DOHH2 (cell line): Measurements from ENCODE around the gene ACSL1.
"Not testable (repeated sequence)": the region's sequence is repeated elsewhere in the genome, so short reads cannot be mapped to it uniquely, and the experiment has no call there.

Source experiments
- H3F3A ChIP-seq: fragments of 200-600 bp; sonication (generic), shearing (Covaris generic); 2 replicates; pipeline ENCODE4 v1.6.0; 2016; ENCODE audit warnings: antibody characterized with exemption, mild to moderate bottlenecking; ENCODE audit not compliant: control insufficient read depth, insufficient read depth
- H3K27ac ChIP-seq: fragments of 200-600 bp; sonication (generic); 2 replicates; pipeline ENCODE4 v1.5.1; 2014; ENCODE audit warnings: low read depth, mild to moderate bottlenecking, low read length, moderate library complexity
- H3K27me3 ChIP-seq: fragments of 200-600 bp; sonication (generic); 2 replicates; pipeline ENCODE4 v1.6.1; 2014; ENCODE audit warnings: mild to moderate bottlenecking, low read length, mixed read lengths; ENCODE audit not compliant: control insufficient read depth
- H3K36me3 ChIP-seq: fragments of 200-600 bp; sonication (generic); 2 replicates; pipeline ENCODE4 v1.6.1; 2014; ENCODE audit warnings: mild to moderate bottlenecking, low read length, moderate library complexity, mixed read lengths; ENCODE audit not compliant: control insufficient read depth
- H3K4me1 ChIP-seq: fragments of 200-600 bp; sonication (generic); 2 replicates; pipeline ENCODE4 v1.6.1; 2014; ENCODE audit warnings: mild to moderate bottlenecking, low read length, mixed read lengths; ENCODE audit not compliant: control insufficient read depth
- H3K4me2 ChIP-seq: fragments of 200-600 bp; sonication (generic); 2 replicates; pipeline ENCODE4 v1.6.0; 2014; ENCODE audit warnings: mild to moderate bottlenecking, low read length, moderate library complexity
- H3K4me3 ChIP-seq: fragments of 200-600 bp; sonication (generic); 2 replicates; pipeline ENCODE4 v1.5.1; 2014; ENCODE audit warnings: mild to moderate bottlenecking, low read length, mixed read lengths
- H3K79me2 ChIP-seq: fragments of 200-600 bp; sonication (generic); 2 replicates; pipeline ENCODE4 v1.6.1; 2014; ENCODE audit warnings: mild to moderate bottlenecking, low read length, mixed read lengths; ENCODE audit not compliant: control insufficient read depth
- H3K9me2 ChIP-seq: fragments of 200-600 bp; sonication (generic); replicated peaks from 2 replicates; pipeline ENCODE4 v1.6.1; 2014; ENCODE audit warnings: mild to moderate bottlenecking, low read length, mixed read lengths; ENCODE audit not compliant: control insufficient read depth
- H3K9me3 ChIP-seq: fragments of 200-600 bp; sonication (generic); 2 replicates; pipeline ENCODE4 v1.6.1; 2014; ENCODE audit warnings: antibody characterized with exemption, low read length, mixed read lengths; ENCODE audit not compliant: control insufficient read depth, insufficient read depth
- H4K20me1 ChIP-seq: fragments of 200-600 bp; sonication (generic); 2 replicates; pipeline ENCODE4 v1.6.0; 2014; ENCODE audit warnings: low read depth, mild to moderate bottlenecking, antibody characterized with exemption, low read length, moderate library complexity; ENCODE audit not compliant: control insufficient read depth, insufficient read depth
- CTCF ChIP-seq: fragments of 200-600 bp; sonication (generic); IDR thresholded peaks from one replicate; pipeline ENCODE4 v1.5.1; 2014; ENCODE audit warnings: antibody characterized with exemption, mild to moderate bottlenecking, low read depth, low read length; ENCODE audit not compliant: poor library complexity, severe bottlenecking
- EZH2phosphoT487 ChIP-seq: fragments of 200-600 bp; sonication (generic); IDR thresholded peaks from 2 replicates; pipeline ENCODE4 v1.6.1; 2017; ENCODE audit warnings: borderline replicate concordance, mild to moderate bottlenecking, antibody characterized with exemption, low read length, moderate library complexity, mixed read lengths

The ACSL1 gene

GRCh38 chr4:184785813-184786212 lies 40.0 kb downstream of the ACSL1 start:
- H3K79me2 ChIP-seq, result no peaks in the 10 kb centered on the region
- H3K27me3 ChIP-seq, result no peaks in the 10 kb centered on the region
- no peak overlapping the region for H3K4me3 ChIP-seq
- no peak overlapping the region for H3K4me2 ChIP-seq
- no peaks in the 10 kb centered on the region for H4K20me1 ChIP-seq
- H3K36me3 ChIP-seq, result peaks cover 19% of the 10 kb centered on the region; the same call in 1 of the 2 replicates
- H3K9me2 ChIP-seq, result no peaks in the 10 kb centered on the region
- H3K4me1 ChIP-seq, result no peaks in the 10 kb centered on the region
- no peak overlapping the region for H3K27ac ChIP-seq
- TF ChIP-seq CTCF, result no peak
- TF ChIP-seq EZH2phosphoT487, result no peak
- H3K9me3 ChIP-seq, result no peaks in the 10 kb centered on the region
- no peaks in the 10 kb centered on the region for H3F3A ChIP-seq

DNA sequence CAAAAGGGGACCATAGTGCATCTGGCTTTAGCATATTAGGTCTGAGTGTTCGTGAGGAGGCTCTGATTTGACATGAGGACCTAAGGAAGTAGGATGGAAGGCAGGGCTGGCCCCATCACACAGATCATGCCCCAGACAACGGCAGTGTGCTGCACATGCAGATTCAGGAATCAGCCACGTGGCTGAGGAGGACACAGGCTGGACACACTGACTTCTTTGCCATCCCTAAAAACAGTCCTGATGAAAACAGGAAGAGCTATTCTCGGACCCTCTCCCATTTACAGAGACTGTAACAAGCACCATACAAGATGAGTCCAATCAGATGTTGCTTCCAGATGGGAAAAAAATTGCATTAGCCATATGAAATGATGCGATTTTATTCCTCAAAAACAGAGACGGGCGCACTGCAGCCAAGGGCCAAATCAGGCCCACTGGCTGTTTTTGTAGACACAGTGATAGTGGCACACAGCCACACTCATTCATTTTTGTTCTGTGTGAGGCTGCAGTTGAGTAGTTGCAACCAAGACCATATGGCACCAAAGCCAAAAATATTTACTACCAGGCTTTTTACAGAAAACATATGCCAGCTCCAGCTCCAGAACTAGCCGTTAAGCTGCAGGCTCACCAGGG lies 41.0 kb downstream of the ACSL1 start:
- Histone ChIP-seq H3K27ac (no peak overlapping the region), H3K4me1 (no peaks in the 10 kb centered on the region), H3K27me3 (no peaks in the 10 kb centered on the region), H3F3A (no peaks in the 10 kb centered on the region), H3K4me2 (no peak overlapping the region), H3K36me3 (peaks cover 19% of the 10 kb centered on the region; the same call in 1 of the 2 replicates), H3K9me3 (no peaks in the 10 kb centered on the region), H3K79me2 (no peaks in the 10 kb centered on the region), H4K20me1 (no peaks in the 10 kb centered on the region), H3K9me2 (no peaks in the 10 kb centered on the region), H3K4me3 (no peak overlapping the region)
- no peak for TF ChIP-seq EZH2phosphoT487

GRCh38 chr4:184782731-184783373 lies 42.9 kb downstream of the ACSL1 start:
- Histone ChIP-seq H3K4me3 (no peak overlapping the region), H3K4me2 (no peak overlapping the region), H3F3A (no peaks in the 10 kb centered on the region), H3K27me3 (no peaks in the 10 kb centered on the region), H3K36me3 (peaks cover 14% of the 10 kb centered on the region; the same call in 1 of the 2 replicates), H3K79me2 (no peaks in the 10 kb centered on the region), H4K20me1 (no peaks in the 10 kb centered on the region), H3K9me2 (no peaks in the 10 kb centered on the region), H3K9me3 (no peaks in the 10 kb centered on the region), H3K27ac (no peak overlapping the region), H3K4me1 (no peaks in the 10 kb centered on the region)
- no peak for TF ChIP-seq EZH2phosphoT487
- TF ChIP-seq CTCF, result no peak

DNA sequence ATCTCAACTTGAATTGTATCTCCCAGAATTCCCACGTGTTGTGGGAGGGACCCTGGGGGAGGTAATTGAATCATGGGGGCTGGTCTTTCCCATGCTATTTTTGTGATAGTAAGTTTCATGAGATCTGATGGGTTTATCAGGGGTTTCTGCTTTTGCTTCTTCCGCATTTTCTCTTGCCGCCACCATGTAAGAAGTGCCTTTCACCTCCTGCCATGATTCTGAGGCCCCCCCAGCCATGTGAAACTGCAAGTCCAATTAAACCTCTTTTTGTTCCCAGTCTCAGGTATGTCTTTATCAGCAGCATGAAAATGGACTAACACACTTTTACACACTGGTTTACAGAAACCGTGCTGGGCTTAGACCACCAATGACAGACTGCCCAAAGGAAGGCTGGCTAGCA lies 46.6 kb downstream of the ACSL1 start:
- not testable (repeated sequence) for H3K27me3 ChIP-seq, H3K79me2 ChIP-seq, H3K27ac ChIP-seq, H3K4me3 ChIP-seq, H3K36me3 ChIP-seq, H3K4me1 ChIP-seq, H3K9me2 ChIP-seq, H3K9me3 ChIP-seq, H3F3A ChIP-seq, H3K4me2 ChIP-seq, H4K20me1 ChIP-seq
